ENCODE data around the gene PIEZO2.

DNA sequence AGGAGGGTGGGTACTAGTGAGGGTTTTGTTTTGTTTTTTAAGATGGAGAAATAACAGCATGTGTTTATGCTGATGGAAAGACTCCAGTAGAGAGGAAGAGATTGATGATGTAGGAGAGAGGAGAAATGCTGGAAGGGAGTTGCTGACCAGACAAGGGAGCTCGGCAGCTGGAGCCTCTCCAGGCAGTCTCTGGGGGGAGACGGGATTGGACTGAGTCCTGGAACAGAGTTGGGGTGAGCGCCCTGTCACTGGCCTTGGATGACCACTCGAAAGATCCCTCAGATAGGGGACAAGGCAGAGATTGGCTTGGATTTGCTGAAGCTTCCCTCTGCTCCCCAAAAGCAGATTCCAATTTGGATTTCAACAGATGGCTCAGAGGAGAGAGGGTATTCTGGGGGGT lies 425.9 kb downstream of the PIEZO2 start:
- TF ChIP-seq, protein P1, sequence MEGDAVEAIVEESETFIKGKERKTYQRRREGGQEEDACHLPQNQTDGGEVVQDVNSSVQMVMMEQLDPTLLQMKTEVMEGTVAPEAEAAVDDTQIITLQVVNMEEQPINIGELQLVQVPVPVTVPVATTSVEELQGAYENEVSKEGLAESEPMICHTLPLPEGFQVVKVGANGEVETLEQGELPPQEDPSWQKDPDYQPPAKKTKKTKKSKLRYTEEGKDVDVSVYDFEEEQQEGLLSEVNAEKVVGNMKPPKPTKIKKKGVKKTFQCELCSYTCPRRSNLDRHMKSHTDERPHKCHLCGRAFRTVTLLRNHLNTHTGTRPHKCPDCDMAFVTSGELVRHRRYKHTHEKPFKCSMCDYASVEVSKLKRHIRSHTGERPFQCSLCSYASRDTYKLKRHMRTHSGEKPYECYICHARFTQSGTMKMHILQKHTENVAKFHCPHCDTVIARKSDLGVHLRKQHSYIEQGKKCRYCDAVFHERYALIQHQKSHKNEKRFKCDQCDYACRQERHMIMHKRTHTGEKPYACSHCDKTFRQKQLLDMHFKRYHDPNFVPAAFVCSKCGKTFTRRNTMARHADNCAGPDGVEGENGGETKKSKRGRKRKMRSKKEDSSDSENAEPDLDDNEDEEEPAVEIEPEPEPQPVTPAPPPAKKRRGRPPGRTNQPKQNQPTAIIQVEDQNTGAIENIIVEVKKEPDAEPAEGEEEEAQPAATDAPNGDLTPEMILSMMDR (IDR thresholded peaks at IDR 0.05; ENCODE audit: low read depth, low read length, poor library complexity, severe bottlenecking), result no peak
- TF ChIP-seq EZH2phosphoT487 (IDR thresholded peaks at IDR 0.05; ENCODE audit: borderline replicate concordance, low read length), result no peak

Data from DOHH2 (cell line).